K562 (cell line): ENCODE measurements around the gene CALML6. TPM values are rescaled to one million over a fixed set of nuclear protein-coding genes. Genes with fewer than 3 reads are reported as not detected.

ENCODE experiments used
- ASH1L ChIP-seq: fragments of 450-650 bp; IDR thresholded peaks from 2 replicates; pipeline ENCODE4 v1.6.1; 2018; ENCODE audit warnings: borderline replicate concordance, mild to moderate bottlenecking, low read depth; ENCODE audit not compliant: partially characterized antibody
- CAMTA2 ChIP-seq: fragments of 250-450 bp; sonication (Bioruptor Pico); conservative IDR thresholded peaks from 2 replicates; pipeline ENCODE4 v1.5.1; 2022
- CREB5 ChIP-seq: fragments of 250-450 bp; sonication (Bioruptor Pico); IDR thresholded peaks from 2 replicates; pipeline ENCODE4 v1.5.0; 2020; ENCODE audit warnings: mild to moderate bottlenecking
- CSDE1 ChIP-seq, 2 experiments: fragments of 450-650 bp; IDR thresholded peaks; 2 replicates each; pipeline ENCODE4 v1.6.1; 2016; ENCODE audit warnings: mild to moderate bottlenecking in 1 of 2
- EGR1 ChIP-seq: fragments of 450-650 bp; conservative IDR thresholded peaks from 2 replicates; pipeline ENCODE4 v1.6.1; 2017; ENCODE audit warnings: mild to moderate bottlenecking
- GATAD2A ChIP-seq: fragments of 450-650 bp; IDR thresholded peaks from 2 replicates; pipeline ENCODE4 v1.6.1; 2017
- HNRNPUL1 ChIP-seq: fragments of 200-400 bp; formaldehyde crosslinking; IDR thresholded peaks from 2 replicates; pipeline ENCODE4 v1.6.1; 2017; ENCODE audit warnings: low read length
- IRF1 ChIP-seq: sonication (generic); formaldehyde crosslinking; IDR thresholded peaks from 2 replicates; pipeline ENCODE4 v1.8.0; 2022; ENCODE audit warnings: missing genetic modification reagents, mild to moderate bottlenecking, borderline replicate concordance
- LCOR ChIP-seq: sonication (generic); formaldehyde crosslinking; IDR thresholded peaks from 2 replicates; pipeline ENCODE4 v1.8.0; 2022; ENCODE audit warnings: mild to moderate bottlenecking, missing genetic modification reagents
- MAFK ChIP-seq: IDR thresholded peaks from 2 replicates; pipeline ENCODE4 v1.6.1; 2011; ENCODE audit warnings: low read length, improper control_type of control experiment
- NCOA2 ChIP-seq, 2 experiments: fragments of 450-650 bp; IDR thresholded peaks; 2 replicates each; pipeline ENCODE4 v1.6.1; 2018; ENCODE audit warnings: mild to moderate bottlenecking in 2 of 2, moderate library complexity in 1 of 2; ENCODE audit not compliant: partially characterized antibody in 2 of 2
- PURB ChIP-seq: sonication (generic); formaldehyde crosslinking; IDR thresholded peaks from 2 replicates; pipeline ENCODE4 v1.9.0; 2021; ENCODE audit warnings: low read depth, mild to moderate bottlenecking, missing genetic modification reagents
- SP1 ChIP-seq: sonication (generic); formaldehyde crosslinking; IDR thresholded peaks from 2 replicates; pipeline ENCODE4 v1.8.1; 2022; ENCODE audit warnings: mild to moderate bottlenecking, missing genetic modification reagents
- TEAD2 ChIP-seq: fragments of 450-650 bp; IDR thresholded peaks from 2 replicates; pipeline ENCODE4 v1.6.1; 2016; ENCODE audit warnings: missing genetic modification characterization, control low read depth, missing compliant biosample characterization
- TOE1 ChIP-seq, 2 experiments: fragments of 450-650 bp in 1 of 2; sonication (generic) in 1 of 2; formaldehyde crosslinking in 1 of 2; IDR thresholded peaks; 2 replicates each; pipeline versions ENCODE4 v1.7.1 to v1.8.0; 2016 to 2022; ENCODE audit warnings: borderline replicate concordance in 2 of 2, mild to moderate bottlenecking in 2 of 2, antibody characterized with exemption in 1 of 2, inconsistent platforms in 1 of 2, low read depth in 1 of 2, missing genetic modification reagents in 1 of 2, moderate library complexity in 1 of 2
- ZBTB12 ChIP-seq: fragments of 250-450 bp; sonication (Bioruptor Pico); IDR thresholded peaks from 2 replicates; pipeline ENCODE4 v1.4.0; 2020
- ZBTB2 ChIP-seq: fragments of 450-650 bp; IDR thresholded peaks from 2 replicates; pipeline ENCODE4 v1.6.1; 2016; ENCODE audit warnings: antibody characterized with exemption
- ZBTB7A ChIP-seq: IDR thresholded peaks from 2 replicates; pipeline ENCODE4 v1.6.1; 2011; ENCODE audit warnings: low read depth, mild to moderate bottlenecking, low read length, moderate library complexity, borderline replicate concordance; ENCODE audit not compliant: control insufficient read depth
- ZMIZ1 ChIP-seq, 2 experiments: fragments of 150-350 bp in 1 of 2; IDR thresholded peaks; 2 replicates each; pipeline ENCODE4 v1.6.1; 2012 to 2016; ENCODE audit warnings: low read depth in 2 of 2, low read length in 2 of 2, mild to moderate bottlenecking in 1 of 2, moderate library complexity in 1 of 2
- ZNF354B ChIP-seq: fragments of 250-450 bp; sonication (Bioruptor Pico); IDR thresholded peaks from 2 replicates; pipeline ENCODE4 v1.4.0; 2020
- polyA plus RNA-seq, 8 experiments: library from polyadenylated mRNA; depleted of rRNA in 4 of 8; stranded (reverse) in 5 of 8; unstranded in 3 of 8; fragments of >200 nt; fragmentation: Nextera tagmentation in 2 of 8; fragmentation: Illumina TruSeq in 1 of 8; extraction: Ambion mirVana in 2 of 8; extraction: Trizol in 1 of 8; gene quantifications; 2 replicates each; pipeline versions ENCODE4 v1.2.1 to v1.2.3, GENCODE V29; 2011 to 2014; ENCODE audit warnings: inconsistent platforms in 1 of 8, missing spikeins in 1 of 8
- total RNA-seq, 7 experiments: library from RNA; depleted of rRNA in 6 of 7; stranded (reverse); fragments of >200 nt in 6 of 7; fragmentation: Illumina TruSeq in 2 of 7; extraction: Trizol in 2 of 7; gene quantifications; 2 replicates each; pipeline versions ENCODE4 v1.2.1 to v1.2.3, GENCODE V29; 2011 to 2021; ENCODE audit warnings: low replicate concordance in 1 of 7

Gene CALML6
- total and polyA plus RNA-seq, 9 of the 15 experiments (the other 6 are each of a cell fraction or from before 2014, with no cell fraction given): 0.14 TPM; not detected in 8

- TF ChIP-seq ZMIZ1 (IDR thresholded peaks at IDR 0.05; ENCODE audit: low read depth in 2 of 2, low read length in 2 of 2) (no peak), ZBTB2 (no peak), TOE1 (IDR thresholded peaks at IDR 0.05; ENCODE audit: borderline replicate concordance) (no peak), TOE1 (CRISPR knock-in tag; IDR thresholded peaks at IDR 0.05; ENCODE audit: borderline replicate concordance, low read depth) (no peak), PURB (CRISPR knock-in tag) (no peak), IRF1 (CRISPR knock-in tag) (no peak), ZBTB12 (CRISPR knock-in tag) (no peak), MAFK (no peak), GATAD2A (0 out of 2 replicates have a peak, but pooled peaks have one; percentile 34), CREB5 (CRISPR knock-in tag) (no peak), HNRNPUL1 (no peak), ZNF354B (CRISPR knock-in tag) (no peak), ZBTB7A (no peak), CSDE1 (IDR thresholded peaks at IDR 0.05) (no peak), NCOA2 (IDR thresholded peaks at IDR 0.05; ENCODE audit: partially characterized antibody in 2 of 2) (no peak), LCOR (CRISPR knock-in tag) (no peak), EGR1 (no peak), CAMTA2 (CRISPR knock-in tag) (no peak), SP1 (CRISPR knock-in tag) (no peak), ASH1L (no peak), TEAD2 (tag) (no peak)
Measured at GRCh38 chr1:1889847-1890505, 25.1 kb upstream of the CALML6 start (continued).
